ENCODE measurements around the gene HOXD11. TPM values are rescaled to one million over a fixed set of nuclear protein-coding genes. Genes with fewer than 3 reads are reported as not detected.

Gene HOXD11
- total RNA-seq, 3 donors from 2014 or later, result 0.66 TPM; not detected in 2

DNA sequence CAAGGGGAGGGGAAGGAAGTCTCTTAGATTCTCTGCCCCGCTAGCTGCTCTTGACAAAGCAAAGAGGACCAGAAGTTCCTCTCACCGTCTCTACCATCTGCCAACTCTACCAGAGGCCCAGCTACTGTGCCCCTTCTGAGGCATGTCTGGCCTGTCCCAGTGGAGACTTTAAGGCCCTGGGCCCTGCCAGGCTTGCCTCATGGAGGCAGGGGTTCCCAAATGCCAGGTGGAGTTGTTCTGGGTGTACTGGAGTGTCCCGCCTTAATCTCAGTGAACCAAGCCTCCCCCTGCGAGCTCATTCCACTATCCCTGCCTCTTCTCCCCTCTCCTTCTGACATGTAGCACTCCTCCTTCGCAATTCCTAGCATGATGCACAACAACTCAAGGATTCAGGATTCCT, 5.2 kb upstream of the HOXD11 start:
- intact Hi-C loops (cut with DNase I; ENCODE audit: low total_unique reads), result no loop called here
- no peak for DNase-seq (ENCODE audit: low spot score in 2 of 2)
- TF ChIP-seq CTCF (IDR thresholded peaks at IDR 0.05) (no peak), POLR2AphosphoS5 (IDR thresholded peaks at IDR 0.05) (no peak), POLR2A (IDR thresholded peaks at IDR 0.05) (no peak)
- Histone ChIP-seq H3K4me3 (no peak overlapping the region), H3K27me3 (peaks cover 45 to 100% of the 10 kb centered on the region in 2 donors), H3K27ac (no peak overlapping the region), H3K36me3 (no peaks in the 10 kb centered on the region), H3K4me1 (peaks cover 4 to 6% of the 10 kb centered on the region in 2 donors), H3K9me3 (no peaks in the 10 kb centered on the region)

DNA sequence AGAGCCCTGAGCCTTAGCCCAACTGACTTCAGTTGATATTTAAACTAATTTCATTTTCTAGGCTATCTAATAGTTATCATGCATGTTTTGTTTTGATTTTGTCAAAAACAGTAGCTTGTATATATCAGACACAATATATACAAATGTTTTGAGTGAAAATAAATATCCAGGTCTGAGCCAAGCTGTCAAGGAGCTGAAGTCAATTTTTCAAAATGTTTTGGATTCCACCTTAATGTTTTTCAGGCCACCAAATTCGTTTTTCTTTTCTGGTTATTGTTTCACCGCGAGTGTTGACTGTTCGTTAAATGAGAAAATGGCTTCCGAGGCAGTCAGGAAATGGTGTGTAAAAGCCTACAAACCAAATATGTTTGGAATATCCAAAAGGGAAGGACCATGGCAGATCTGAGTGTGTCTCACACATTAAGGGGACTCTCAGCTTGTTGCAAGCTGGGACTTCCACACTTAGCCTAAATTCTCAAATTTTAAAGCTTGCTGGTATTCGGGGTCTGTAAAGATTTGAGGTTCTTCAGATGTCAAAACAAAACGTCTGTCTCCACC, 4.7 kb upstream of the HOXD11 start:
- Histone ChIP-seq H3K9me3 (no peaks in the 10 kb centered on the region), H3K4me1 (peaks cover 4 to 6% of the 10 kb centered on the region in 2 donors), H3K36me3 (no peaks in the 10 kb centered on the region), H3K27me3 (peaks cover 48 to 99% of the 10 kb centered on the region in 2 donors), H3K4me3 (no peak overlapping the region), H3K27ac (no peak overlapping the region)
- TF ChIP-seq POLR2AphosphoS5 (IDR thresholded peaks at IDR 0.05) (no peak), POLR2A (IDR thresholded peaks at IDR 0.05) (no peak), CTCF (IDR thresholded peaks at IDR 0.05) (no peak)
- intact Hi-C loops (cut with DNase I; ENCODE audit: low total_unique reads), result no loop called here
- DNase-seq (ENCODE audit: low spot score in 2 of 2), result no peak

GRCh38 chr2:176103194-176103593, 3.9 kb upstream of the HOXD11 start:
- H3K4me1 ChIP-seq, result peaks cover 4 to 6% of the 10 kb centered on the region in 2 donors
- peaks cover 51 to 98% of the 10 kb centered on the region in 2 donors for H3K27me3 ChIP-seq
- intact Hi-C loops (cut with DNase I; ENCODE audit: low total_unique reads), result no loop called here

GRCh38 chr2:176103742-176104315, 3.3 kb upstream of the HOXD11 start:
- H3K4me1 ChIP-seq, result peaks cover under 1 to 4% of the 10 kb centered on the region in 2 donors
- no peaks in the 10 kb centered on the region for H3K36me3 ChIP-seq
- peak overlapping the region in 1 of 3 donors; percentile 54 for H3K4me3 ChIP-seq
- DNase-seq (ENCODE audit: low spot score in 2 of 2), result no peak
- intact Hi-C loops (cut with DNase I; ENCODE audit: low total_unique reads), result no loop called here
- no peak overlapping the region for H3K27ac ChIP-seq
- H3K27me3 ChIP-seq, result peaks cover 46 to 98% of the 10 kb centered on the region in 2 donors
- TF ChIP-seq POLR2A (IDR thresholded peaks at IDR 0.05) (no peak), POLR2AphosphoS5 (IDR thresholded peaks at IDR 0.05) (no peak), CTCF (IDR thresholded peaks at IDR 0.05) (no peak)
- H3K9me3 ChIP-seq, result no peaks in the 10 kb centered on the region

More at GRCh38 chr2:176103194-176103593, 3.9 kb upstream of the HOXD11 start:
- H3K9me3 ChIP-seq, result no peaks in the 10 kb centered on the region
- H3K4me3 ChIP-seq, result no peak overlapping the region
- no peaks in the 10 kb centered on the region for H3K36me3 ChIP-seq
- no peak overlapping the region for H3K27ac ChIP-seq
- no peak for TF ChIP-seq POLR2AphosphoS5 (IDR thresholded peaks at IDR 0.05)
- TF ChIP-seq CTCF (IDR thresholded peaks at IDR 0.05), result no peak
- no peak for TF ChIP-seq POLR2A (IDR thresholded peaks at IDR 0.05)
- DNase-seq (ENCODE audit: low spot score in 2 of 2), result no peak

DNA sequence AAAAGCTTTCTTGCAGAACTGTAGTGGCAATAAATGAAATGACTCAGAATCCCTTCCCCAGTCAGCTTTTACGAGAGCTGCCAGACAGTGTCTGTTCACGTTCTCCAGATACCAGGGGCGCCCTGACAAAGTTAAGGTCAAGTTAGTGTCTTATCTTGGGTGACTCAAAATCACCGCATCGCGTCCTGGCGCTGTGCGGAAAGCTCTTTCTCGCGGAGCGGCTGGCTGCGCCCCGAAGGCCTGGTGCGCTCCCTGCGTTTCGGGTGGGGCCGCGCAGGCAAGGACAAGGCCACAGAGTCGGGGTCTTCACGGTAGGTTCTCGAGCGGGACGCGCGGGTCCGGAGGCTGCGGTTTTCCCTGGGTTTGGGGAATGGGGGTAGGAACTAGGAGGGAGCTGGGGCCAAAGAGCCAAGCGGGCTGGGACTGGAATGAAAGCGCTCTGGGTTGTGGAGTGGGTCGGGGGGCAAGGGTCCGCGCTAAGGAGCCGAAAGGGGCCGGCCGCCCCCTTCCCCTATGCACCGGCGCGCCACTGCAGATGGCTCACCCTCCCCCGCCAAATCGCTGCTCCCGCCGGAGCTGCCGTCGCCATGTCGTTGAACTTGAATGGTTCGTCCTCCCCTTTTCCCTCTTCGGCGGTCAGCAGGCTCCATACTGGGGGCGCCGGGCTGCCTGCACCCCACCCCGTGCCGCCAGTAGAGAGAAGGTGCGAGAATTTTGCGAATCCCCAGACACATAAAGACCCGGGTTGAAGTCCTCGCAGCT, 2.6 kb upstream of the HOXD11 start:
- Histone ChIP-seq H3K36me3 (no peaks in the 10 kb centered on the region), H3K4me3 (peak overlapping the region; percentile 3 to 54 (median 21)), H3K9me3 (no peaks in the 10 kb centered on the region), H3K27ac (no peak overlapping the region), H3K4me1 (peaks cover 0 to 4% of the 10 kb centered on the region in 2 donors), H3K27me3 (peaks cover 43 to 98% of the 10 kb centered on the region in 2 donors)
- no peak for TF ChIP-seq POLR2A (IDR thresholded peaks at IDR 0.05)
- no peak for TF ChIP-seq POLR2AphosphoS5 (IDR thresholded peaks at IDR 0.05)
- no peak for TF ChIP-seq CTCF (IDR thresholded peaks at IDR 0.05)
- intact Hi-C loops (cut with DNase I; ENCODE audit: low total_unique reads), result no loop called here
- peak in 1 of 2 donors; percentile 47 for DNase-seq (ENCODE audit: low spot score in 2 of 2)

Data from breast epithelium (tissue), 4 donors.